ENCODE results near the gene ARHGAP28. TPM values are rescaled to one million over a fixed set of nuclear protein-coding genes. Genes with fewer than 3 reads are reported as not detected.

ARHGAP28 gene
- polyA plus RNA-seq, 1 donor from 2014 or later: 9.8 TPM

GRCh38 chr18:6923220-6923619 is 193.7 kb downstream of the ARHGAP28 start:
- Histone ChIP-seq H3K9me3 (ENCODE audit: low read length) (no peaks in the 10 kb centered on the region), H3K4me2 (ENCODE audit: low read length) (no peak overlapping the region), H3K4me3 (ENCODE audit: low read length) (no peak overlapping the region), H3K27me3 (ENCODE audit: insufficient read depth, low read depth, low read length) (no peaks in the 10 kb centered on the region), H4K20me1 (ENCODE audit: insufficient read depth) (no peaks in the 10 kb centered on the region), H3K79me2 (replicated peaks; ENCODE audit: insufficient read depth, low read length) (no peaks in the 10 kb centered on the region), H2AFZ (ENCODE audit: low read depth, low read length) (no peak overlapping the region), H3F3A (ENCODE audit: insufficient read depth, low read length, poor library complexity, severe bottlenecking) (no peaks in the 10 kb centered on the region), H3K9me2 (ENCODE audit: insufficient read depth, low read length) (no peaks in the 10 kb centered on the region), H3K9ac (ENCODE audit: low read length) (no peak overlapping the region), H3K36me3 (ENCODE audit: insufficient read depth, low read length) (no peaks in the 10 kb centered on the region), H3K27ac (ENCODE audit: low read length) (no peak overlapping the region)
- no peak for TF ChIP-seq EP300 (conservative IDR thresholded peaks at IDR 0.05; ENCODE audit: poor library complexity, severe bottlenecking)
- TF ChIP-seq SMC3 (conservative IDR thresholded peaks at IDR 0.05; ENCODE audit: poor library complexity): no peak
- TF ChIP-seq, protein P1, sequence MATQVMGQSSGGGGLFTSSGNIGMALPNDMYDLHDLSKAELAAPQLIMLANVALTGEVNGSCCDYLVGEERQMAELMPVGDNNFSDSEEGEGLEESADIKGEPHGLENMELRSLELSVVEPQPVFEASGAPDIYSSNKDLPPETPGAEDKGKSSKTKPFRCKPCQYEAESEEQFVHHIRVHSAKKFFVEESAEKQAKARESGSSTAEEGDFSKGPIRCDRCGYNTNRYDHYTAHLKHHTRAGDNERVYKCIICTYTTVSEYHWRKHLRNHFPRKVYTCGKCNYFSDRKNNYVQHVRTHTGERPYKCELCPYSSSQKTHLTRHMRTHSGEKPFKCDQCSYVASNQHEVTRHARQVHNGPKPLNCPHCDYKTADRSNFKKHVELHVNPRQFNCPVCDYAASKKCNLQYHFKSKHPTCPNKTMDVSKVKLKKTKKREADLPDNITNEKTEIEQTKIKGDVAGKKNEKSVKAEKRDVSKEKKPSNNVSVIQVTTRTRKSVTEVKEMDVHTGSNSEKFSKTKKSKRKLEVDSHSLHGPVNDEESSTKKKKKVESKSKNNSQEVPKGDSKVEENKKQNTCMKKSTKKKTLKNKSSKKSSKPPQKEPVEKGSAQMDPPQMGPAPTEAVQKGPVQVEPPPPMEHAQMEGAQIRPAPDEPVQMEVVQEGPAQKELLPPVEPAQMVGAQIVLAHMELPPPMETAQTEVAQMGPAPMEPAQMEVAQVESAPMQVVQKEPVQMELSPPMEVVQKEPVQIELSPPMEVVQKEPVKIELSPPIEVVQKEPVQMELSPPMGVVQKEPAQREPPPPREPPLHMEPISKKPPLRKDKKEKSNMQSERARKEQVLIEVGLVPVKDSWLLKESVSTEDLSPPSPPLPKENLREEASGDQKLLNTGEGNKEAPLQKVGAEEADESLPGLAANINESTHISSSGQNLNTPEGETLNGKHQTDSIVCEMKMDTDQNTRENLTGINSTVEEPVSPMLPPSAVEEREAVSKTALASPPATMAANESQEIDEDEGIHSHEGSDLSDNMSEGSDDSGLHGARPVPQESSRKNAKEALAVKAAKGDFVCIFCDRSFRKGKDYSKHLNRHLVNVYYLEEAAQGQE (IDR thresholded peaks at IDR 0.05; ENCODE audit: borderline replicate concordance): no peak
- TF ChIP-seq EZH2 (IDR thresholded peaks at IDR 0.05; ENCODE audit: borderline replicate concordance, insufficient read depth, low read length, poor library complexity, severe bottlenecking): no peak
- TF ChIP-seq TAF1 (IDR thresholded peaks at IDR 0.05; ENCODE audit: low read depth): no peak
- TF ChIP-seq POLR2AphosphoS5 (IDR thresholded peaks at IDR 0.05): no peak

- H3K27me3 ChIP-seq (ENCODE audit: insufficient read depth, low read depth, low read length): no peaks in the 10 kb centered on the region
- no peaks in the 10 kb centered on the region for H3K79me2 ChIP-seq (replicated peaks; ENCODE audit: insufficient read depth, low read length)
- no peaks in the 10 kb centered on the region for H4K20me1 ChIP-seq (ENCODE audit: insufficient read depth)
- H3F3A ChIP-seq (ENCODE audit: insufficient read depth, low read length, poor library complexity, severe bottlenecking): no peaks in the 10 kb centered on the region
- H3K4me3 ChIP-seq (ENCODE audit: low read length): no peak overlapping the region
- H3K9ac ChIP-seq (ENCODE audit: low read length): no peak overlapping the region
- H3K27ac ChIP-seq (ENCODE audit: low read length): no peak overlapping the region
- H3K36me3 ChIP-seq (ENCODE audit: insufficient read depth, low read length): no peaks in the 10 kb centered on the region
- H3K9me2 ChIP-seq (ENCODE audit: insufficient read depth, low read length): no peaks in the 10 kb centered on the region
- H3K4me2 ChIP-seq (ENCODE audit: low read length): no peak overlapping the region
- TF ChIP-seq EP300 (conservative IDR thresholded peaks at IDR 0.05; ENCODE audit: poor library complexity, severe bottlenecking) (no peak), POLR2AphosphoS5 (IDR thresholded peaks at IDR 0.05) (no peak), EZH2 (IDR thresholded peaks at IDR 0.05; ENCODE audit: borderline replicate concordance, insufficient read depth, low read length, poor library complexity, severe bottlenecking) (no peak), TAF1 (IDR thresholded peaks at IDR 0.05; ENCODE audit: low read depth) (no peak), RAD21 (conservative IDR thresholded peaks at IDR 0.05) (no peak)
- TF ChIP-seq, protein P1 (IDR thresholded peaks at IDR 0.05; ENCODE audit: borderline replicate concordance): no peak
- H3K9me3 ChIP-seq (ENCODE audit: low read length): no peaks in the 10 kb centered on the region
- H2AFZ ChIP-seq (ENCODE audit: low read depth, low read length): no peak overlapping the region
These were observed 197.6 kb downstream of the ARHGAP28 start for GRCh38 chr18:6927153-6927552.

All from neural cell (in vitro differentiated cells).